GM10266 (cell line): ENCODE measurements around the gene GAS7.

ENCODE experiments used
- DNase-seq: peaks from one replicate; pipeline ENCODE4 v3.0.0; 2012; ENCODE audit errors: extremely low spot score
- TF ChIP-seq, protein P1 (sequence below): IDR thresholded peaks from 2 replicates; pipeline ENCODE4 v1.5.1; 2012; ENCODE audit warnings: mild to moderate bottlenecking, low read depth; ENCODE audit not compliant: control insufficient read depth, insufficient read depth; ENCODE audit errors: missing control alignments

GAS7 gene

DNA sequence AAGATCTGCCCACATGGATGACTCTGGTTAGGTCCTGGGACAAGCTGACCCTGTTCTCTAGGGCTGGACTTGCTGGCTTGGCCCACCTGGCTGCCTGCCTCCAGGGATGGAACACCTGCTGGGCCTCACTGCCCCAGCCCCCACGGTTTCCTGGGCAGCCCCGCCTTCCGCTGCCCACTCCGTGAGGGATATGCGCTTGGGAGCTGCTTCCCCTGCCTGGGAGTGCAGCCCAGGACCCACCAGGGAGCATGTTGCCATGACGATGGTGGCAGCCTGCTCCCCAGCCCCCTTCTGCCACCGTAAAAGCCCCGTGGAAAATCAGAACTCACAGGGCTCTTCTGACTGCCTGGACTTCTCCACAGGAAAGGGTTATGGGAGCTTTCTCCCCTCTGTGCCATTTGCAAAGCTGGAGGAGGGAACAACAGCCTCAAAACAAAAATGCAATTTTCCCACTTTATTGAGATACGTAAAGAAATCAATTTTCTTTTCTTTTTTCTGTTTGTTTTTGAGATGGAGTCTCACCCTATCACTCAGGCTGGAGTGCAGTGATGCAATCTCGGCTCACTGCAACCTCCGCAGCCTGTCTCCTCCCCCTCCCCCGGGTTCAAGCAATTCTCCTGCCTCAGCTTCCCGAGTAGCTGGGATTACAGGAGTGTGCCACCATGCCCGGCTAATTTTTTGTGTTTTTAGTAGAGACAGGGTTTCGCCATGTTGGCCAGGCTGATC is 18.0 kb upstream of the GAS7 start:
- DNase-seq: no peak
- TF ChIP-seq, protein P1, sequence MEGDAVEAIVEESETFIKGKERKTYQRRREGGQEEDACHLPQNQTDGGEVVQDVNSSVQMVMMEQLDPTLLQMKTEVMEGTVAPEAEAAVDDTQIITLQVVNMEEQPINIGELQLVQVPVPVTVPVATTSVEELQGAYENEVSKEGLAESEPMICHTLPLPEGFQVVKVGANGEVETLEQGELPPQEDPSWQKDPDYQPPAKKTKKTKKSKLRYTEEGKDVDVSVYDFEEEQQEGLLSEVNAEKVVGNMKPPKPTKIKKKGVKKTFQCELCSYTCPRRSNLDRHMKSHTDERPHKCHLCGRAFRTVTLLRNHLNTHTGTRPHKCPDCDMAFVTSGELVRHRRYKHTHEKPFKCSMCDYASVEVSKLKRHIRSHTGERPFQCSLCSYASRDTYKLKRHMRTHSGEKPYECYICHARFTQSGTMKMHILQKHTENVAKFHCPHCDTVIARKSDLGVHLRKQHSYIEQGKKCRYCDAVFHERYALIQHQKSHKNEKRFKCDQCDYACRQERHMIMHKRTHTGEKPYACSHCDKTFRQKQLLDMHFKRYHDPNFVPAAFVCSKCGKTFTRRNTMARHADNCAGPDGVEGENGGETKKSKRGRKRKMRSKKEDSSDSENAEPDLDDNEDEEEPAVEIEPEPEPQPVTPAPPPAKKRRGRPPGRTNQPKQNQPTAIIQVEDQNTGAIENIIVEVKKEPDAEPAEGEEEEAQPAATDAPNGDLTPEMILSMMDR: no peak

DNA sequence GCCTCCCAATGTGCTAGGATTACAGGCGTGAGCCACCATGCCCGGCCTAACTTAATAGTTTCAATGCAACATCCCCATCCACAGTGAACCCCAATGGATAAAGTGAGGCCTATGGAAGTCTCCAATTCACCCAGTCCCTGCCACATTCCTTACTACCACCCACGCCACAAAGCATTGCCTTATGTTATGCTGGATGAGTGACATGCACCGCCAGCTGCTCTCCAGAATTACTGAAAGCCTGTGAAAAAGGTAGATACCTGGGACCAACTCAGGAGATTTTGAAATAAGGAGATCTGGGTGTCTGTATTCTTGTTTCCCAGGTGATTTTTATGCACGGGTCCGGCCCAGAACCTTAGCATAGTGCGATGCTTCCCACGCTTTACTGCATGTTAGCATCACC is 16.9 kb upstream of the GAS7 start:
- no peak for DNase-seq
- TF ChIP-seq, protein P1: no peak

DNA sequence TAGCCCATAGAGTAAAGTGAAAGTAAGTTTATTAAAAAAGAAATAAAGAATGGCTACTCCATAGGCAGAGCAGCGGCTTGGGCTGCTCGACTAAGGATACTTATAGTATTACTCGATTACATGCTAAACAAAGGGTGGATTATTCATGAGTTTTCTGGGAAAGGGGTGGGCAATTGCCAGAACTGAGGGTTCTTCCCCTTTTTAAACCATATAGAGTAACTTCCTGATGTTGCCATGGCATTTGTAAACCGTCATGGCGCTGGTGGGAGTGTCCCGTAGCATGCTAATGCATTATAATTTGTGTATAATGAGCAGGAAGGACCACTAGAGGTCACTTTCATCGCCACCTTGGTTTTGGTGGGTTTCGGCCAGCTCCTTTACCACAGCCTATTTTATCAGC is 13.3 kb upstream of the GAS7 start:
- DNase-seq: no peak
- TF ChIP-seq, protein P1: no peak

DNA sequence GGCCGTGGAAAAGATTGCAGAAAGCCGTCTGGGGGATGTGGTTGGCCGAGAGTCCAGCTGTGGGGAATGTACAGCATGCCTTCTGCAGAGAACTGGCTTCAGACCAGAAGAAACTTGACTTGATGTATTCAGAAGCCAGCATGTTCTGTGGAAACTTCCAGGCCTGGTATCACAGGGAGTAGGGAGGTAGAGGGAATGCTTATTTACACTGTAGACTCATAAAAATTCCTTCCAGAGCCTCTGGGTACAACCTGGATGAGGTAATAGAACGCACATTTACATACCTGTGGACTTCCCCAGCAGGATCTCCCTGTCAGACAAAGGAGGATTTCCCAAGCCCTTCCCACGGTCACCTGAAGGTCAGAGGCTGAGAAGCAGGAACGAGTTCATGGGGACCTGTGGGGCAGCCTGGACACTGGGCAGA is 11.8 kb upstream of the GAS7 start:
- no peak for DNase-seq
- TF ChIP-seq, protein P1: no peak

DNA sequence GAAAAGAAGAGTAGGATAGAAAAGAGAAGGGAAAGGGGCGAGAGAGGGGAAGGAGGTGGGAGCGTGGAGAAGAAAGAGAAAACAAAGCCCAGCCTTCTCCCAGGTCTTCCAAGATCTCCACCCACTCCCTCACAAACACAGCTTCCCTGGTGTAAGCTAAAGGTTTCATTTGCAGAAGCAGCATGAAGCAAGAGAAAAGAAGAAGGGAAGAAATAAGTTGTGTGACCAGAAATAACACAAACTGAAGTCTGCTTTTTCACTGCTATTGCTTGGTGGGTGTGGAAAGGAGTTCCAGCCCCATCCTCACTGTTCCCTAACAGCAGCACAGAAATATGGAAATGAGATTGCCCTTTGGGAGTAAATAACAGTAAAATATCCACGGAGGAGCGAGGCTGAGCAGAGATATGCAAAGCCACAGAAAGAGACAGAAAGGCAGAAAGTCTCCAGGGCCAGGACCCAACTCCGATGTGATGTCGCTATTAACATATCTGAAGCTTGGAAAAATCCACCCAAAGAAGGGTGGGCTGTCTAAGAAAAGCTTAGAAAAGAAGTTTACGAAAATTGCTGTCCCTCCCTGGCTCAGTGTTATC is 10.3 kb upstream of the GAS7 start:
- TF ChIP-seq, protein P1: no peak
- no peak for DNase-seq

DNA sequence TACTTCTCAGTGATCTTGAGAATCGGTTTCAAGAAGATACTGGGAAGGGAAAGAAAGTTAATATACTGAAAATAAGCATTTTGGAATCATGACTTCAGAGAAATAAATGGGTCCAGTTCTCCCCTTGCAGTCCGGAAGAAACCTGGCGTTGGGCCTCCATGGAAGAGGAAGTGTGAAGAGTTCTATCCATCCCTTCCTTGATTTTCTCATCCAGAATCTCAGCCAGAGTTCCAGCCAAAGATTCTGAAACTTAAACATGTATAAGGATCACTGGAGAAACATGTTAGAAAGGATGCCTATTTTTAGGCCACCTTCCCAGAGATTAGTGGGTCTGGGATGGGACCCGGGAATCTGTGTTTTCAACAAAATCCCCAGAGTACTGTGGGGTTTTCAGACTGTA is 8.7 kb upstream of the GAS7 start:
- TF ChIP-seq, protein P1: no peak
- no peak for DNase-seq

DNA sequence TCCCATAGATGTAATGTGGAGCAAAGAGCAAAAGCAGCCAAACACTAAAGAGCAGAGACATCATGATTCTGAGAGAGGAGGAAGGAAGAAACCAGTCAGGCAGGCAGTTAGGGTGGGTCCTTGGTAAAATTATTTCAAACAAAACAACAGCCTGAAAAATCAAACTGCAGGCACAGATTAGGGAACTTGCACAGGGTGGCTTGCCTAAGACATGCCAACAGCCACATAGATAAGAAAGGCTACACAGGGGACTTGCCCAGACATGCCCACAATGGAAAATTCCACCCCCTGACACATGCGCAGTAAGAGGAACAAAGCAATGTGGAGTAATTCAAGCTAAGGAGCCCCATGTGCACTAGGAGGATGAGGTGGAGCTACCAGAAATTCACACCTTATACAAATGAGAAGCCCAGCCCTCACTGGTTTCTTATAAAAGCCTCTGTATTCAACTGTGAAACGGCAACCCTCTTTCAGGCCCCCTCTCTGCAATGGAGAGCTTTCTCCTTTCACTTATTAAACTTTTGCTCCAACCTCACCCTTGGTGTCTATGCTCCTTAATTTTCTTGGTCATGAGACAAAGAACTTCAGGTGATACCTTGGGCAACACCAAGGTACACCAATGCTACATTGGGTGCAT is 7.3 kb upstream of the GAS7 start:
- DNase-seq: no peak
- TF ChIP-seq, protein P1: no peak
